ENCODE results near the gene KCNK5. TPM values are rescaled to one million over a fixed set of nuclear protein-coding genes. Genes with fewer than 3 reads are reported as not detected.

Gene KCNK5
- polyA plus RNA-seq, 1 donor from 2014 or later: not detected

DNA sequence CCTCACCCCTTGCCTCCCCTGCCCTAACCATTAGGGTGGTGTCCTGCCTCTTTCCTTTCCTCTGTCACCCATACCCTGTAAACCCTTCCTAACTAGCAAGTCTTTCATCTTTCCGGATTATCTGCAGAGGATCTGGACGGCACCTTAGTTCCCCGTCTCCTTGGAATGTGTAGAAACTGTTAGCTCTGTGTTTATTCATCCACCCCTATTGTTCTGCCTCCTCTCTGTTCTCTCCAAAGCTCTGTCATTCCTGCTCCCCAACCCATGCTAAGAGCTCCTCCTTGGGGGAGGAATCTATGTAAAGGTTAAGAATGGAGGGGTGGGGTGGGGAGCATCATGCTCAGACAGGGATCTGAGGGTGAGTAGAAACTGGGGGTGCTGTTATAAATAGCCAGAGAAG is 39.4 kb upstream of the KCNK5 start:
- Histone ChIP-seq H3F3A (ENCODE audit: insufficient read depth, low read length, poor library complexity, severe bottlenecking) (no peaks in the 10 kb centered on the region), H3K27ac (ENCODE audit: low read length) (no peak overlapping the region), H3K27me3 (ENCODE audit: insufficient read depth, low read depth, low read length) (no peaks in the 10 kb centered on the region), H3K4me3 (ENCODE audit: low read length) (no peak overlapping the region), H3K9me2 (ENCODE audit: insufficient read depth, low read length) (no peaks in the 10 kb centered on the region), H3K9ac (ENCODE audit: low read length) (no peak overlapping the region), H3K79me2 (replicated peaks; ENCODE audit: insufficient read depth, low read length) (no peaks in the 10 kb centered on the region), H3K9me3 (ENCODE audit: low read length) (no peaks in the 10 kb centered on the region), H3K4me2 (ENCODE audit: low read length) (no peak overlapping the region), H2AFZ (ENCODE audit: low read depth, low read length) (no peak overlapping the region), H3K36me3 (ENCODE audit: insufficient read depth, low read length) (no peaks in the 10 kb centered on the region), H4K20me1 (ENCODE audit: insufficient read depth) (no peaks in the 10 kb centered on the region)
- TF ChIP-seq RAD21 (conservative IDR thresholded peaks at IDR 0.05) (no peak), SMC3 (conservative IDR thresholded peaks at IDR 0.05; ENCODE audit: poor library complexity) (no peak), EZH2 (IDR thresholded peaks at IDR 0.05; ENCODE audit: borderline replicate concordance, insufficient read depth, low read length, poor library complexity, severe bottlenecking) (no peak), MXI1 (conservative IDR thresholded peaks at IDR 0.05; ENCODE audit: poor library complexity, severe bottlenecking) (no peak), POLR2AphosphoS5 (IDR thresholded peaks at IDR 0.05) (no peak), EP300 (conservative IDR thresholded peaks at IDR 0.05; ENCODE audit: poor library complexity, severe bottlenecking) (no peak), TAF1 (IDR thresholded peaks at IDR 0.05; ENCODE audit: low read depth) (no peak)
- TF ChIP-seq, protein P1, sequence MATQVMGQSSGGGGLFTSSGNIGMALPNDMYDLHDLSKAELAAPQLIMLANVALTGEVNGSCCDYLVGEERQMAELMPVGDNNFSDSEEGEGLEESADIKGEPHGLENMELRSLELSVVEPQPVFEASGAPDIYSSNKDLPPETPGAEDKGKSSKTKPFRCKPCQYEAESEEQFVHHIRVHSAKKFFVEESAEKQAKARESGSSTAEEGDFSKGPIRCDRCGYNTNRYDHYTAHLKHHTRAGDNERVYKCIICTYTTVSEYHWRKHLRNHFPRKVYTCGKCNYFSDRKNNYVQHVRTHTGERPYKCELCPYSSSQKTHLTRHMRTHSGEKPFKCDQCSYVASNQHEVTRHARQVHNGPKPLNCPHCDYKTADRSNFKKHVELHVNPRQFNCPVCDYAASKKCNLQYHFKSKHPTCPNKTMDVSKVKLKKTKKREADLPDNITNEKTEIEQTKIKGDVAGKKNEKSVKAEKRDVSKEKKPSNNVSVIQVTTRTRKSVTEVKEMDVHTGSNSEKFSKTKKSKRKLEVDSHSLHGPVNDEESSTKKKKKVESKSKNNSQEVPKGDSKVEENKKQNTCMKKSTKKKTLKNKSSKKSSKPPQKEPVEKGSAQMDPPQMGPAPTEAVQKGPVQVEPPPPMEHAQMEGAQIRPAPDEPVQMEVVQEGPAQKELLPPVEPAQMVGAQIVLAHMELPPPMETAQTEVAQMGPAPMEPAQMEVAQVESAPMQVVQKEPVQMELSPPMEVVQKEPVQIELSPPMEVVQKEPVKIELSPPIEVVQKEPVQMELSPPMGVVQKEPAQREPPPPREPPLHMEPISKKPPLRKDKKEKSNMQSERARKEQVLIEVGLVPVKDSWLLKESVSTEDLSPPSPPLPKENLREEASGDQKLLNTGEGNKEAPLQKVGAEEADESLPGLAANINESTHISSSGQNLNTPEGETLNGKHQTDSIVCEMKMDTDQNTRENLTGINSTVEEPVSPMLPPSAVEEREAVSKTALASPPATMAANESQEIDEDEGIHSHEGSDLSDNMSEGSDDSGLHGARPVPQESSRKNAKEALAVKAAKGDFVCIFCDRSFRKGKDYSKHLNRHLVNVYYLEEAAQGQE (IDR thresholded peaks at IDR 0.05; ENCODE audit: borderline replicate concordance): no peak
- TF ChIP-seq, protein P2, sequence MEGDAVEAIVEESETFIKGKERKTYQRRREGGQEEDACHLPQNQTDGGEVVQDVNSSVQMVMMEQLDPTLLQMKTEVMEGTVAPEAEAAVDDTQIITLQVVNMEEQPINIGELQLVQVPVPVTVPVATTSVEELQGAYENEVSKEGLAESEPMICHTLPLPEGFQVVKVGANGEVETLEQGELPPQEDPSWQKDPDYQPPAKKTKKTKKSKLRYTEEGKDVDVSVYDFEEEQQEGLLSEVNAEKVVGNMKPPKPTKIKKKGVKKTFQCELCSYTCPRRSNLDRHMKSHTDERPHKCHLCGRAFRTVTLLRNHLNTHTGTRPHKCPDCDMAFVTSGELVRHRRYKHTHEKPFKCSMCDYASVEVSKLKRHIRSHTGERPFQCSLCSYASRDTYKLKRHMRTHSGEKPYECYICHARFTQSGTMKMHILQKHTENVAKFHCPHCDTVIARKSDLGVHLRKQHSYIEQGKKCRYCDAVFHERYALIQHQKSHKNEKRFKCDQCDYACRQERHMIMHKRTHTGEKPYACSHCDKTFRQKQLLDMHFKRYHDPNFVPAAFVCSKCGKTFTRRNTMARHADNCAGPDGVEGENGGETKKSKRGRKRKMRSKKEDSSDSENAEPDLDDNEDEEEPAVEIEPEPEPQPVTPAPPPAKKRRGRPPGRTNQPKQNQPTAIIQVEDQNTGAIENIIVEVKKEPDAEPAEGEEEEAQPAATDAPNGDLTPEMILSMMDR (IDR thresholded peaks at IDR 0.05; ENCODE audit: poor library complexity, severe bottlenecking): no peak

GRCh38 chr6:39268171-39268570 is 38.9 kb upstream of the KCNK5 start:
- Histone ChIP-seq H3K27me3 (ENCODE audit: insufficient read depth, low read depth, low read length) (no peaks in the 10 kb centered on the region), H3K36me3 (ENCODE audit: insufficient read depth, low read length) (no peaks in the 10 kb centered on the region), H3K4me2 (ENCODE audit: low read length) (no peak overlapping the region), H2AFZ (ENCODE audit: low read depth, low read length) (no peak overlapping the region), H3K79me2 (replicated peaks; ENCODE audit: insufficient read depth, low read length) (no peaks in the 10 kb centered on the region), H3K4me3 (ENCODE audit: low read length) (no peak overlapping the region), H3F3A (ENCODE audit: insufficient read depth, low read length, poor library complexity, severe bottlenecking) (no peaks in the 10 kb centered on the region), H3K9me3 (ENCODE audit: low read length) (no peaks in the 10 kb centered on the region), H3K9ac (ENCODE audit: low read length) (no peak overlapping the region), H4K20me1 (ENCODE audit: insufficient read depth) (no peaks in the 10 kb centered on the region), H3K27ac (ENCODE audit: low read length) (no peak overlapping the region), H3K9me2 (ENCODE audit: insufficient read depth, low read length) (no peaks in the 10 kb centered on the region)
- TF ChIP-seq MXI1 (conservative IDR thresholded peaks at IDR 0.05; ENCODE audit: poor library complexity, severe bottlenecking) (no peak), TAF1 (IDR thresholded peaks at IDR 0.05; ENCODE audit: low read depth) (no peak), RAD21 (conservative IDR thresholded peaks at IDR 0.05) (no peak), EZH2 (IDR thresholded peaks at IDR 0.05; ENCODE audit: borderline replicate concordance, insufficient read depth, low read length, poor library complexity, severe bottlenecking) (no peak), EP300 (conservative IDR thresholded peaks at IDR 0.05; ENCODE audit: poor library complexity, severe bottlenecking) (no peak), POLR2AphosphoS5 (IDR thresholded peaks at IDR 0.05) (no peak), SMC3 (conservative IDR thresholded peaks at IDR 0.05; ENCODE audit: poor library complexity) (no peak)
- TF ChIP-seq, protein P1 (IDR thresholded peaks at IDR 0.05; ENCODE audit: borderline replicate concordance): no peak
- TF ChIP-seq, protein P2 (IDR thresholded peaks at IDR 0.05; ENCODE audit: poor library complexity, severe bottlenecking): no peak

All from neural cell (in vitro differentiated cells).